CD4-positive, alpha-beta T cell treated with Interleukin-1 beta for 1 hour (primary cell): ENCODE results near the gene DENND1A.
"Not testable (repeated sequence)": the region's sequence is repeated elsewhere in the genome, so short reads cannot be mapped to it uniquely, and the experiment has no call there.

Experiments used
- DNase-seq, 2 donors: peaks; one replicate each; pipeline ENCODE4 v3.0.0-alpha.2; 2020 to 2022

Gene DENND1A

DNA sequence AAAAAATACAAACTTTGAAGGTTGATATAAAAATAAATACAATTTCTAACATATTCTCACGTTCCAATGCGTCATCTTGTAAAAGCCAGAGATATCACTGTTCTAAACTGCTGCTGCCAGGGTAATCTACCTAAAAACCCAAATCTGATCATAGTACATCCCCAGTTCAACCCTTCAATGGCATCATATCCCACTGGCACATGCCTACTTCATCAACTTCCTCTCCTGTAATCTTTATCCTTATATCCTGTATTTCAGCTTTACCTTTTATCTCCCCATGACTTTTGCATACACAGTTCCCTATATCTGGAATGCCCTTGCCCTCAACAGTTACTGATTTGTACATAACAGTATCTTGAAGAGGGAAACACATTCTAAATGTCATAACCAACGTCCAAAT is 7.5 kb downstream of the DENND1A start:
- no peak for DNase-seq

DNA sequence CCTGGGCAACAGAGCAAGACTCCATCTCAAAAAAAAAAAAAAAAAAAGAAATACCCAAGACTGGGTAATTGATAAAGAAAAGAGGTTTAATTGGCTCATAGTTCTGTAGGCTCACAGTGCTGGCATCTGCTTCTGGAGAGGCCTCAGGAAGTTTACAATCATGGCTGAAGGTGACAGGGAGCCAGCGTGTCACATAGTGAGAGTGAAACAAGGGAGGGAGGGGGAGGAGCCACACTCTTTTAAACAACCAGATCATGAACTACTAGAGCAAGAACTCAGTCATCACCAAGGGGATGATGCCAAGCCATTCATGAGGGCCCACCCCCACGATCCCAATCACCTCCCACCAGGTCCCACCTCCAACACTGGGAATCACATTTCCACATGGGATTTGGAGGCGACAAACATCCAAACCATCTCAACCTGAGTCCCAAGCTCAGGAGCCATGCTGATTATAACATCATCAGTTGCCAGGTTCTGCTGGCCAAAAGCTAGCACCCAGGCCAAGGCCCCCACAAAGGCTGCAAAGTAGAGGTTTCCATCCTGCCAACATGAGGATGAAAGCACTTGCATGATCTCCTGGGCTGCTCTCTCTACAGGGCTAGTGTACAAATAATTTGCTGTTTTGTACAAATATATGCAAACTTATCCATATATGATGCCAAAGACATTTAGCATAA is 15.3 kb downstream of the DENND1A start:
- no peak for DNase-seq

DNA sequence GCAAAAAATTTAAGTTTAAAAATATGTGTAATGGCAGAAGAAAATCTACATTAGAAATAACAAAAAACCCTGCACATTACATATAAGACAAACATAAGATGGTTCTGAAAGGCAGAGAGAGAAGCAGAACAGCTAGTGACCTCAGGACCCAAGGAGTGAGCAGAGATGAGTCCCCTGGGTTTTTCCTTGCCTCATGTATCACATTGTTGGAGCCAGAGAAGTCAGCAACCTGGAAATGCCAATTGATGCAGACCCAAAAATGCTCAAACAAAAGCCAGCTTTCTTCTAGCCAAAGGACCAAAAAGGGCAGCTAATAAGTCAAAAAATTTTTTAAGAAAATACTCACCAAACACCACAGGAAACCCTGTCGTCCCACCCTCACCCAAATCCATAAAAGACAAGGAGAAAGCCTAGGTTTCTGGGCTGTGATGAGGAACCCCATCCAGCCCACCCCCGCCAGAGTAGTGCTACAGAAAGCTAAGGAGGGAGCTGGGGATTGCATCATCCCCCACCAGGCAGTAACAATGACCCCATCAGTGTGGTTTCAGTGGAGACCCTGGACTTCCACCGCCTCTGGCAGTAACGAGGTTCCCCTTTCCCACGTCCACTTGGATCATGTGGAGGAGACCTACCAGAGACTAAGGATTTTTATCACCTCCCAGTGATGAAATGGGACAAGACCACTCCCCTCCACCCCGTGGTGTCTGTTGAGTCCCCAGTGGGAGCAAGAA is 17.6 kb downstream of the DENND1A start:
- no peak for DNase-seq

GRCh38 chr9:123911024-123911423 is 18.9 kb downstream of the DENND1A start:
- DNase-seq, result no peak

- DNase-seq, result not testable (repeated sequence)
These were observed 20.7 kb downstream of the DENND1A start for GRCh38 chr9:123909192-123909591.

DNA sequence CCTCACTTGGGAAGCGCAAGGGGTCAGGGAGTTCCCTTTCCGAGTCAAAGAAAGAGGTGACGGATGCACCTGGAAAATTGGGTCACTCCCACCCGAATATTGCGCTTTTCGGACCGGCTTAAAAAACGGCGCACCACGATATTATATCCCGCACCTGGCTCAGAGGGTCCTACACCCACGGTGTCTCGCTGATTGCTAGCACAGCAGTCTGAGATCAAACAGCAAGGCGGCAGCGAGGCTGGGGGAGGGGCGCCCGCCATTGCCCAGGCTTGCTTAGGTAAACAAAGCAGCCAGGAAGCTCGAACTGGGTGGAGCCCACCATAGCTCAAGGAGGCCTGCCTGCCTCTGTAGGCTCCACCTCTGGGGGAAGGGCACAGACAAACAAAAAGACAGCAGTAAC is 26.4 kb downstream of the DENND1A start:
- DNase-seq, result not testable (repeated sequence)

GRCh38 chr9:123894822-123895221 is 35.1 kb downstream of the DENND1A start:
- no peak for DNase-seq

GRCh38 chr9:123893831-123894460 is 36.0 kb downstream of the DENND1A start:
- DNase-seq, result no peak

- no peak for DNase-seq
These were observed 36.8 kb downstream of the DENND1A start for GRCh38 chr9:123893115-123893514.

GRCh38 chr9:123887837-123888236 is 42.1 kb downstream of the DENND1A start:
- no peak for DNase-seq

DNA sequence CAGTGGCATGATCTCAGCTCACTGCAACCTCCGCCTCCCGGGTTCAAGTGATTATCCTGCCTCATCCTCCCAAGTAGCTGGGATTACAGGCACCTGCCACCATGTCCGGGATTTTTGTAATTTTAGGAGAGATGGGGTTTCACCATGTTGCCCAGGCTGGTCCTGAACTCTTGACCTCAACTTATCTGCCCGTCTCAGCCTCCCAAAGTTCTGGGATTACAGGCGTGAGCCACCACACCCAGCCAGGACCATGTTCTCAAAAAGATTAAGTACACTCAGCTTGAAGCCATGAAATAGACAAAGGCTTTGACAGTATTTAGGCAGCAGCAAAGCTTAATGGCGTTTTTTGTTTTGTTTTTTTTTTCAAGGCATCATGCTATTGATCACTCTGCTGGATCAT is 44.1 kb downstream of the DENND1A start:
- DNase-seq, result not testable (repeated sequence)

DNA sequence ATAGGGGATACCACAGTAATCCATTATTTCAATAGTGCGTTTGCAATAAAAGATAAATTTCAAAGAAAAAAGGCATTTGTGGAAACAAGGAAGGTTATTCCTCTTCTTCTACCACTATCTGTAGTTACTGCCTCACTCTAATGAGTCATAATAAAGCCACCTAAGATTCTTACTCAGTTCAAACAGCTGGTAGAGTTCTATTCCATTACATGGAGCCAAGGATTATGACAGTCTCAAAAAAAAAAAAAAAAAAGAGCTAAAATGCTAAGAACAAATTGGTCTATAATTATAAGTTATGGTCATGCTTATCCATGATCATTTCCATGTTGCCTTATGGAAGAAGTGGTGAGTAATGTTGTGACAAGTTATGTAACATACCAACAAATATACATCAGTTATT is 46.3 kb downstream of the DENND1A start:
- no peak for DNase-seq

DNA sequence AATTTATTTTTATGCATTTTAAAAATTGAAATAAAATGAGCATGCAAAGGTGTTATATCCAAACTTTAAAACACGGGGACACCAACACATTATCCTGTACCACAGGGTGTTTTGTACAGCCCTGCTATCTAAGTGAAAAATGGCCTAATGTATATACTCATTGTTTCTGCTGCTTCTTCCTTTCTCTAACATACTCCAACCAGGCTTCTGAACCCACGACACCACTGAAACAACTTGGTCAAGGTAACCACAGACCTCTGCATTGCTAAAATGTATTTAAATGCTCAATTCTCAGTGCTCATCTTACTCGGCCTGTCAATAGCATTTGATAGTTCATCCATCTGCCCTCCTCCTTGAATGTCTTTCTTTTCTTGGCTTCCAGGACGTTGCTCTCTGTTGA is 48.3 kb downstream of the DENND1A start:
- no peak for DNase-seq

DNA sequence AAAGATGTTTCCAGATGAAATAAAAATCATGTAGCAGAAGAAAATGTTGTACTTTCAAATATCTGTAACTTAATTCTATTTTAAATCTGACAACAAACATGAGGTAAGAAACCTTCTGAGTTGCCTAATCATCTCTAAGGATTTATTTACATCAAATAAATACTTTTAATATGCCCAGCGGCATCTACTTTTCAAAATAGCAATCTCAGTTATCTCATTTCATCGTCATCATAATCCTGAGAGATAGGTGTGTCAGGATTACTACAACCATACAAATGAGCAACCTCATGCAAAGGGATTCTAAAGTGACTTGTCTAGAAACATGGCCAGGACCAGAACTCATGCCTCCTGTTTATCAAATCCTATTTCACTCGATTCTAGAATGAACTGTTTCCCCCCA is 49.5 kb downstream of the DENND1A start:
- no peak for DNase-seq

GRCh38 chr9:123876750-123877149 is 53.2 kb downstream of the DENND1A start:
- DNase-seq, result no peak

- DNase-seq, result no peak
These were observed 57.2 kb downstream of the DENND1A start for GRCh38 chr9:123872710-123873109.

DNA sequence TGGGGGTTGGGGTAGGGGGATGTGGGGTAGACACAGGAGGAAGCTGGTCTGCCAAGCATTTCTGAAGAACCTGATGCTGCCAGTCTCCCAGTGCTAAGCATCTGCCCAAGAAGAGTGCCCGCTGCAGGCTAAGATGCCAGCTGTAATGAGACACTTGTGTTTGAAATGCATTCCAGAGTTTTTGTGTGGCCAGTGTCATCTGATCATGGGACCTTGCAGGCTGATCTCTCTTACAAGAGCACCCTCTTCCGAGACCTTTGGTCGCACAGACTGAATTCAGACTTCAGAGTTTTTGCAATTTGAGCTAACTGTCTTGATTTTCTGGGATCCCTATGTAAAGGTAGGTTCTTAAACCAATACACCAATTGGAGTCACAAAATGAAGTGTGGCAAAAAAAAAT is 58.1 kb downstream of the DENND1A start:
- no peak for DNase-seq

GRCh38 chr9:123868002-123868401 is 61.9 kb downstream of the DENND1A start:
- no peak for DNase-seq

DNA sequence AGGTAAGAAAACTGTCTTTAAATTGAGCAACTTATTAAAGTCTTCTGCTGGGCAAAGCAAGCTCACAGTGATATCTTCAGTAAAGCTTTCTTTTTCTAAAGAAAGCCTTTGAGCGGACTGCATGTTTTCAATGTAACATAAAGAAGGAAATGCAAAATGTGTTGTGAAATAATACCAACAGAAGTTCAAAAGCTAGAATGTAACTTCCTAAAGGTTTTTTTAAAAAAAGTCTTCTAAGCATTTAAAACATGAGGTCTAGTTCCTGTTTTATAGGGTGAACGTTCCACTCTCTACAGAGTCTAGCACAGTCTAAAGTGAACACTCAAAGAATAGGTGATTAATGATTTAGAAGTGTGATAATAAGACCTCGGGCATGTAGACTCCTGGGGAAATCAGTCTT is 62.9 kb downstream of the DENND1A start:
- no peak for DNase-seq

- peak in 1 of 2 donors; percentile 17 for DNase-seq
These were observed 63.4 kb downstream of the DENND1A start for GRCh38 chr9:123866497-123866896.

- no peak for DNase-seq
These were observed 64.5 kb downstream of the DENND1A start for GRCh38 chr9:123865226-123866000.

DNA sequence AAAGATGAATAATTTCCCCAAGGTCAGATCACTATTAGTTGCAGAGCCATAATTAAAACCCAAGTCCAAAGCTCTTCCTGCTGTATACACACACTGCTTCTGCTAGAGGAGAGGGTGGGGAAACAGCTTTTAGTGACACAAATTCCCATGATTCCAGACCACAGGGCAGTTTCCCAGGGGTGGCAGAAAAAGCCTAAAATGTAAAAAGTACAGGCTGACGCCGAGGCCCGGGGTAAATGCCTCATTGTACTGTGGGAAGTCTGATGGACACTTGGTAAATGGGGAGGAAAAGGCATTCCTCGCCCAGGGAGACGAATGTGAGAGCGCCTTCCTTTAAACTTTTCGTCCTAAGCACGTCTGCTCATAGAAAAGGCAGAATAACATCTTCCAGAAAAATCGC is 65.7 kb downstream of the DENND1A start:
- DNase-seq, result no peak

DNA sequence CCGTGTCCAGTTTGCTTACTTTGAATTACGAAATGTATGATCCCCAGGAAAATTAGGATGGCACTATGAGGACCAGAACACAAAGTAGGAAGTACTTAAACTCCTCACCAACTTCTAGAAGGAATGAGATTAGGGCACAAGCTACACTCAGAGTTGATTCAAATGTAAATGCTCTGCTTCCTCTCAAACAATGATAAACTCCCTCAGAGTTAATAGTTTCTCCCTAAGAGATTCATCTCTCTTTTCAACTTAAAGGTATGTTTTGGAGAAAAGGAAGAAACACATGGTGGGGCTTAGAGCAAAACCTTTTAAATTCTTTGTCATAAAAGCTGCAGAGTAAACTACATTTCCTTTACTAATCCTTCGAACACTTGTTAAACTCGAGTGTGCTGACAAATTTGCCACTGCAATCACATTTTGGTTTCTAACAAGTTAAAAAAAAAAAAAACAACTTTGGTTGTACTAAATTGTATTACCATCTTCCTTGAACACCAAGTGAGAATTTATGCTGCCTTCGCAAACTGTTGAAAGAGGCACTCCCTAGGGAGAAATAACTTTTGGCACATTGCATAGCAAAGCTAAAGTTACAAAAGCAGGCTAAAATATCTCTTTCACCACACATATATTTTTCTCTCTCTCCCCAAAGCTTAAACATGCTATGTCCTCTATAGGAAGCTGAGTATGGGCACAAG is 66.6 kb downstream of the DENND1A start:
- no peak for DNase-seq
